ENCODE results near the gene ASB15.

DNA sequence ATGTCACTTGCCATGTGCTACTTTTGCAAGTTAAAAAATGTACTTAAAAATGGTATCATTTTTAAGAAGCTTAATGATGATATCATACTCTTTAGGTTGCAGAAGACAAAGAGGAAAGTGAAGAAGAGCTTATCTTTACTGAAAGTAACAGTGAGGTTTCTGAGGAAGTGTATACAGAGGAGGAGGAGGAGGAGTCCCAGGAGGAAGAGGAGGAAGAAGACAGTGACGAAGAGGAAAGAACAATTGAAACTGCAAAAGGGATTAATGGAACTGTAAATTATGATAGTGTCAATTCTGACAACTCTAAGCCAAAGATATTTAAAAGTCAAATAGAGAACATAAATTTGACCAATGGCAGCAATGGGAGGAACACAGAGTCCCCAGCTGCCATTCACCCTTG lies 60.1 kb downstream of the ASB15 start:
- TF ChIP-seq CTCF (IDR thresholded peaks at IDR 0.05 in 8 of 11, conservative IDR thresholded peaks at IDR 0.05 in 3 of 11) (no peak), POLR2A (IDR thresholded peaks at IDR 0.05) (no peak)

All from spleen (tissue), 7 donors.